Stimulated activated memory B cell treated with anti-CD40 and anti-IgM and Interleukin-4, amounts not matched to agents 10 μg/mL and 1 μg/mL and 100 μg/mL, for 72 hours (primary cell): ENCODE measurements around the gene NRTN.
A peak's percentile ranks its signal among the peaks of the same experiment; 100 is the strongest.

Experiments used
- ATAC-seq: fragments of 150-1000 bp; cut with Tn5 transposase; 2 replicates; pipeline ENCODE4 v1.10.0; 2021
- H3K27ac Mint-ChIP-seq: one replicate; pipeline ENCODE4 v1.8.0; 2022; ENCODE audit warnings: mild to moderate bottlenecking, mixed read lengths
- H3K27me3 Mint-ChIP-seq: one replicate; pipeline ENCODE4 v1.8.0; 2022; ENCODE audit warnings: mixed read lengths
- H3K36me3 Mint-ChIP-seq: one replicate; pipeline ENCODE4 v1.8.0; 2022; ENCODE audit warnings: mixed read lengths
- H3K4me1 Mint-ChIP-seq: one replicate; pipeline ENCODE4 v1.8.0; 2022; ENCODE audit warnings: mixed read lengths
- H3K4me3 Mint-ChIP-seq: one replicate; pipeline ENCODE4 v1.8.0; 2022; ENCODE audit warnings: mild to moderate bottlenecking, moderate library complexity, mixed read lengths
- H3K9me3 Mint-ChIP-seq: one replicate; pipeline ENCODE4 v1.8.0; 2022; ENCODE audit warnings: mixed read lengths

The NRTN gene

DNA sequence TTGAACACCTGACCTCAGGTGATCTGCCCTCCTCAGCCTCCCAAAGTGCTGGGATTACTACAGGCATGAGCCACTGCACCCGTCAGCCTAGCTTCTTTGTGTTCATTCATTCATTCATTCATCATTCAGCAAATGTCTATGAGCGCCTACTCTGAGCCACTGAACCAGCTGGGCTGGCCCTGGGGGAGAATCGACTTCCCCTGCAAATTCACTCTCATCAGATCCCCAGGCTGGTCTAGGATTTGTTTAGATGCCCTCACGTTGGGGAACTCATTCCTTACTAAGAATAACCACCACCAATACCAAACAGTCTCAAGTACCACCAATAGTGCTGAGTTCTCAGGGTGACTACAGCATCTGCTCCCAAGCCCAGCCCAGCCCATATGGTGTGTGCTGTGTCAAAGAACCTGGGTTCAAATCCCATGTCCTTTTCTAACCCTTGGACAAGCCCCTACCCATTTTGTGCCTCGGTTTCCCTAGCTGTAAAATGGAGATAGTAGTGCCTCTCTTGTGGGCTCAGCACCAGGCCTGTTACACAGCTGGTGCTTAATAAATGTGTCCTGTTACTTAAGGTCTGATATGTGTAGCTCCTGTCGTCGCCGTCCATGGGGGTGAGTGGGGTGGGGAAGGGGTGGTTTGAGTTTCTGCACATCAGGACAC lies 16.8 kb downstream of the NRTN start:
- Mint-ChIP-seq H3K9me3 (peaks cover 5% of the 10 kb centered on the region), H3K4me1 (peaks cover 4% of the 10 kb centered on the region), H3K27ac (no peak overlapping the region), H3K36me3 (peaks cover 5% of the 10 kb centered on the region), H3K4me3 (no peak overlapping the region), H3K27me3 (peaks cover 44% of the 10 kb centered on the region)
- ATAC-seq = no peak

DNA sequence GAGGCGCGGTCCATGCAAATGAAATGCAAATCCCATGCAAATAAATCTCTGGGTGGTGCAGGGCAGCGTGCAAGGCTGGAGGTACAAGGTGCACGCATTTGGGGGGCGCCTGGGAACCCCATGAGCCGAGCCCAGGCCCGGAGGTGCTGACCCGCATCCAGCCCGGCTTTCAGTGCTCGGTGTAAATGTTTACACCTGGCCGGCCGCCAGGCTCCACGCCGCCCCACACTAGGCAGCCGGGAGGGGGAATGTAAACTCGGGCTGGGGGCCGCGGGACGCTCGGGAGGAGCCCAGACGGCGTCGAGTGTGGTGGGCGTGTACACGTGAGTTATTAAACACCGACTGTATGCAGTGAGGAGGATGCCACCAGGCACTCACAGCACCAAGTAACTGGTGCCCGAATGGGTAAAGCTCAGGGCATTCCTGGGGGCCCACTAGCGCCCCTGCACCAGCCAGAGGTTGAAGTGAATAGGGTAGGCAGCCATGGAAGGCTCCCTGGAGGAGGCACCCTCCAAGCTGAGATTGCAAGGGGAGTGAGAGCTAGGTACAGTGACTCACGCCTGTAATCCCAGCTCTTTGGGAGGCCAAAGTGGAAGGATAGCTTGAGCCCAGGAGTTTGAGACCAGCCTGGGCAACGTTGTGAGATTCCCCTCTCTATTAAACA lies 17.4 kb downstream of the NRTN start:
- Mint-ChIP-seq H3K27ac (no peak overlapping the region), H3K4me1 (peaks cover 10% of the 10 kb centered on the region), H3K9me3 (peaks cover 5% of the 10 kb centered on the region), H3K36me3 (peaks cover 5% of the 10 kb centered on the region), H3K27me3 (peaks cover 44% of the 10 kb centered on the region), H3K4me3 (no peak overlapping the region)
- no peak for ATAC-seq

DNA sequence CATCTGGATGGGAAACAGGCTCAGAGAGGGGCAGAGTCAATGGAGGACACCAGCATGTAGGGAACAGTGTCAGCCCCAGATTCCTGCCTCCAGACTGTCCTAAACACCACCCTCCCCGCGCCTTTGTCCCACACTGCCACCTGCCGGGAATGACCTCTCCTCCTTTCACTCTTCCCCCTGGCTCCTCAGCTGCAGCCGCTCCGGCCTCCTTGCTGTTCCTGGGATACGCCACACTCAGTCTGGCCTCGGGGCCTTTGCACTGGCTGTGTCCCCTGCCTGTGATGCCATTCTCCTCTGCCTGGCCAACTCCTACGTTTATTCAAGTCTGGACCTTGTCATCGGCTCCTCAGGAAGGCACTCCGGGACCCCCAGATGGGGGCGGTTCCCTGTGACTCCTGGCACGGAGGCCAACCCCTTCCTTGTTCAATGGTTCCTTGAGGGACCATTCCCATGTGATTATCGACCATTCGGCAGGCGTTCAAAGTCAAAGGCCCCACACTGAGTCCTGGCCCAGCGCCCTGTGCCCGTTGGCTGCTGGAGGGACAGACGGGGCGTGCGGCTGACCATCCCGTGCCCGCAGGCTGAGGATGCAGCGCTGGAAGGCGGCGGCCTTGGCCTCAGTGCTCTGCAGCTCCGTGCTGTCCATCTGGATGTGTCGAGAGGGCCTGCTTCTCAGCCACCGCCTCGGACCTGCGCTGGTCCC lies 18.9 kb downstream of the NRTN start:
- H3K27ac Mint-ChIP-seq = no peak overlapping the region
- peaks cover 34% of the 10 kb centered on the region for H3K27me3 Mint-ChIP-seq

DNA sequence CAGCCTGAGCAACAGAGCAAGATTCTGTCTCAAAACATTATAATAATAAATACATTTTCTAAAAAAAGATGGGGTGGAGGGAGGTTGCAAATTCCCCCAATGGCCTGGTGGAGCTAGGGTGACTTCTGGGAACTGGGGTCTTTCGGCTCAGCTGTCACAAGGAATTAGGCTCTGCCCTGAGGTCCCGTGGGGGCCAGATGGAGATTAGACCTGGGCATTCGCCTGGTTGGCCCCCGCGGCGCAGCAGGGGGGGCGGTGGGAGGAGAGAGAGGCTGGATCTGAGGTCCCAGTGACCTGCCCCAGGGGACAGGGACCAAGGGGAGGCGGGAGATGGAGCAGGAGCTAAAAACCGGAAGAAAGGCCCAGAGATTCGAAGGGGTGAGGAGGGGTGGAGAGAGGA lies 19.9 kb downstream of the NRTN start:
- Mint-ChIP-seq H3K4me1 (peaks cover 18% of the 10 kb centered on the region), H3K36me3 (peaks cover 5% of the 10 kb centered on the region), H3K9me3 (peaks cover 3% of the 10 kb centered on the region), H3K27me3 (peaks cover 31% of the 10 kb centered on the region), H3K4me3 (no peak overlapping the region), H3K27ac (no peak overlapping the region)
- no peak for ATAC-seq

More for the DNA sequence above, 18.9 kb downstream of the NRTN start:
- no peak overlapping the region for H3K4me3 Mint-ChIP-seq
- peaks cover 18% of the 10 kb centered on the region for H3K4me1 Mint-ChIP-seq
- H3K36me3 Mint-ChIP-seq = peaks cover 5% of the 10 kb centered on the region
- no peak for ATAC-seq
- peaks cover 3% of the 10 kb centered on the region for H3K9me3 Mint-ChIP-seq

DNA sequence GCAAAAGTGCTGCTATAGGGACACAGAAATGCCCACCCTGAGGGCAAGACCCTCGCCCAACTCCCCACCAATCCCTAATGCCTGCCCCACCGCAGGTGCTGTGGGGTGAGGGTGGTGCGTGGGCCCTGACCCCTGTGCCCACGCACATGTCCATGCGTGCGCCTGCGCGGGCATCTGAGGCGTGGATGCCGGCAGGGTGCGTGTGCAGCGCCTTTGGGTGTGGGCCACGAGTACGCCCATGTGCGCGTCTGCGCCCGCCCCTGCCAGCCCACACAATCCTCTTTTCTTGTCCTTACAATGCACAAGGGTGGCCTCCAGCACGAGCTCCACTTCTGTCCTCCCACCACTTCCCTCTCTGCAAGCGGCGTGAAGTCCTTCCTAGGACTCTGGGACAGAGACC lies 20.3 kb downstream of the NRTN start:
- Mint-ChIP-seq H3K27me3 (peaks cover 31% of the 10 kb centered on the region), H3K9me3 (peaks cover 3% of the 10 kb centered on the region), H3K27ac (no peak overlapping the region), H3K36me3 (peaks cover 5% of the 10 kb centered on the region), H3K4me3 (no peak overlapping the region), H3K4me1 (peaks cover 18% of the 10 kb centered on the region)
- no peak for ATAC-seq

DNA sequence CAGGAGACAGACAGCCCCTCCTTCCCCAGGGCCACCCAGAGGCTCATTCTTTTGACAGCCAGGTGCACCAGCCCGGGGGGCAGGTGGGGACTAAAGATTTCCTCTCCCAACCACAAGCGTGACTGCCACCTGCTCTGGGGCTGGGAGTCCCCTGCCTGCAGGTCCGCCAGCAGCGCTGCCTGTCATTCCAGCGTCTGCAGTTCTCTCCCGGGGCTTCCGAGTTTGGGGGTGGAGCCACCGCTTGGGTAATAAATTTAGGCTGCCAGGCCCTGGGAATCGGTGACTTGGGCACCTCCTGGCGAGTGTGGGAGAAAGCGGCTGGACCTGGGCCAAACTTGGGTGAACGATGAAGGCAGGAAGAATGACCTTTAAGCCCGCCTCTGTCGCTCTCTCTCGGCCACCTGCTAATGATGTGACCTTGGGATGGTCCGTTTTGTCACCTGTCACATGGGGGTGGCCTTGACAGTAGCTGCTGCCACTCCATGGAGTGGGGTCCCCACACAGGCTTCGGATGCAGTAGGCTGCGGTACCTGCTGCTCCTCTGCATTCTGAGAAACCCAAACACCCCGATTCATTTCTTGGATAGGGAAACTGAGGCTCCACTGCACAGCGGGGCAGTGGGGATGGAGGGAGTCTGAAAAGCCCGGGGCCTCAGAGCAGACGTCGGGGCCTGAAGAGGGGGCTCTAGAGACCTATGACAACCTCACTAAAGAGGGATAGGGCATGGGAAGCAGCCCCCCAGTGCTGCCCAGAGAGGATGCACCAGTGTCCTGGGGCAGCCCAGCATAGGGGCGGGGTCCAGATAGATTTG lies 21.9 kb downstream of the NRTN start:
- no peak for ATAC-seq
- Mint-ChIP-seq H3K27ac (peak overlapping the region; percentile 57), H3K4me1 (peaks cover 18% of the 10 kb centered on the region), H3K27me3 (peaks cover 23% of the 10 kb centered on the region), H3K4me3 (peak overlapping the region; percentile 77), H3K9me3 (no peaks in the 10 kb centered on the region), H3K36me3 (no peaks in the 10 kb centered on the region)

DNA sequence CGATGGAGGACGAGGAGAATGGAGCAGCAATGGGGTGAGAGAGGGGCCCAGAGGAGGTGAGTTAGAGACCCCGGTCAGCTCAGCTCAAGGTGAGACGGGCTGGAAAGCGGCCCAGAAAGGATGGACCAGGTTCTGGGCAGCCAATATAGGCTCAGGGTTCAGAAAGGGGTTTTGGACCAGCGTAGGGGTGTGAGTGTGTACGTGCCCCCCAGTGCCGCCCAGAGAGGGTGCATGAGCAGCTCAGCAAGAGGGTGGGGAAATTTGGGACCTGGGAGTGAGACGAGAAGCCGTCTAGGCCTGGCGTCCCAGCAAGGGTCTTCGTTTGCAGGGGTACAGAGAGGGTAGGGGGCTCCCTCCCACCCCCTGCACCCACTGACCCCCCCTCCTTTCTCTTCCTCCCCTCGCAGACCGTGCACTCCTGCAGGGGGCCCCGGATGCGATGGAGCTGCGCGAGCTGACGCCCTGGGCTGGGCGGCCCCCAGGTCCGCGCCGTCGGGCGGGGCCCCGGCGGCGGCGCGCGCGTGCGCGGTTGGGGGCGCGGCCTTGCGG lies 22.5 kb downstream of the NRTN start:
- Mint-ChIP-seq H3K27ac (peak overlapping the region; percentile 57), H3K4me1 (peaks cover 18% of the 10 kb centered on the region), H3K4me3 (peak overlapping the region; percentile 77), H3K27me3 (peaks cover 30% of the 10 kb centered on the region), H3K9me3 (no peaks in the 10 kb centered on the region), H3K36me3 (no peaks in the 10 kb centered on the region)
- no peak for ATAC-seq

DNA sequence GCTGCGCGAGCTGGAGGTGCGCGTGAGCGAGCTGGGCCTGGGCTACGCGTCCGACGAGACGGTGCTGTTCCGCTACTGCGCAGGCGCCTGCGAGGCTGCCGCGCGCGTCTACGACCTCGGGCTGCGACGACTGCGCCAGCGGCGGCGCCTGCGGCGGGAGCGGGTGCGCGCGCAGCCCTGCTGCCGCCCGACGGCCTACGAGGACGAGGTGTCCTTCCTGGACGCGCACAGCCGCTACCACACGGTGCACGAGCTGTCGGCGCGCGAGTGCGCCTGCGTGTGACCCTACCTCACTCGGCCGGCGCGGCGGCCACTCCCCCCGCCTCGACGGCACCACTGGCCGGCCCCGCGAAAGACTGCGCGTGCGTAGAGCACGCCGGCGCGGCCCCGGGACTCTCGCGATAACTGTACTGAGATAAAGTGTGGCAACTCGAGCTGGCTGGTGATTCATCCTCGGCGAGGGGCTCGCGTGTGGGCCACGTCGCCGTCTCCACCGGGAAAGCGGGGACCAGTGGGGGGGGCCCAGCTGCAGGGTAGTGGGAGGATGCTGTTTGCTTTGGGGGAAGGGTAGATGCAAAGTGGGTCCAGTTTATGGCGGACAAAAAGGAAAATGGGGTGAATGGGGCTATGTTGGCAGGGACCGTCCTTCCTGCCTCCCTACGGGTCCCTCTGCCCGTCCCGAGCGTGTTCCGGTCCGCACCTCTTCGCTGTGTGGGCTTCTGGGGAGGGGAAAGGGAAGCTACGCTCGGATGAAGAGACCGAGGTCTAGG lies 23.2 kb downstream of the NRTN start:
- Mint-ChIP-seq H3K4me1 (peaks cover 18% of the 10 kb centered on the region), H3K9me3 (no peaks in the 10 kb centered on the region), H3K27me3 (peaks cover 36% of the 10 kb centered on the region), H3K27ac (peak overlapping the region; percentile 81), H3K4me3 (peak overlapping the region; percentile 96), H3K36me3 (no peaks in the 10 kb centered on the region)
- ATAC-seq = peak; percentile 84

DNA sequence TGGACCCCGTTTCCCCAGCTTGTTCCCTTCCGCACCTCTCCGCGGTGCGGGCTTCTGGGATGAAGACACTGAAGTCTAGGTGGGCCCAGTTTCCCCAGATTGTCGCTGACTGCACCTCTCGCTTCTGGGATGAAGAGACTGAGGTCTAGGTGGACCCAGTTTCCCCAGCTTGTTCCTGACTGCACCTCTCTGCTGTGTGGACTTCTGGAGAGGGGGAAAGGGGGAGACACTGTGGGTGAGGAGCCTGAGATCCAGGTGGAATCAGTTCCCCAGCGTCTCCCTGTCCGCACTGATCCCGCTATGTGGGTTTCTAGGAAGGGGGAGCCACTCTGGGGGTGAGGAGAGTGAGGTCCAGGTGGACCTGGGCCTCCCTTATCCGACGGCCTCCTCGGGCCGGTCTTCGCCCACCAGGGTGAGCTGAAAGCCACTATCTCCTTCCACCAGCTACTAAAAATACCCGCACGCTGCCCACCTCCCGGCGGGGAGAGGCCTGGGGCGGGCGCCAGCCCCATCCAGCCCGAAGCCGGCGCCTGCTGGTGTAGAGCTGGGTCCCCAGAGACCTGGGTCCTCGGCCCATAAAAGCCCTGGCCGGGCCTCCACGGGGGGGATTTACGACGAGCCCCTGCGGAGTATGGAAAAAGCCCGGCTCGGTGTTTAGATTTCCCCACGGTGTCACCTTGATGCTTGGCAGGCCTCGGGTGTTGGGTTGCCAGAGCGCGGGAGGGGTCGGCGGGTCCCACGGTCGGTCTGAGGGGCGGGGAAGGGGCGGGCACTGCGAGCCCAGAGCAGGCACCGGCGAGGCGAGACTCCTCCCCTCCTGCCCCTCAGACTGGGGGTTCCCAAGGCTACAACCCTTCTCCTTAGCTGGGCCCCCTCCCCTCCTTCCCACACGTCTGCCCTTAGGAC lies 24.0 kb downstream of the NRTN start:
- ATAC-seq = no peak
- Mint-ChIP-seq H3K4me3 (peak overlapping the region; percentile 96), H3K4me1 (peaks cover 18% of the 10 kb centered on the region), H3K36me3 (no peaks in the 10 kb centered on the region), H3K9me3 (no peaks in the 10 kb centered on the region), H3K27ac (peak overlapping the region; percentile 81), H3K27me3 (peaks cover 42% of the 10 kb centered on the region)

DNA sequence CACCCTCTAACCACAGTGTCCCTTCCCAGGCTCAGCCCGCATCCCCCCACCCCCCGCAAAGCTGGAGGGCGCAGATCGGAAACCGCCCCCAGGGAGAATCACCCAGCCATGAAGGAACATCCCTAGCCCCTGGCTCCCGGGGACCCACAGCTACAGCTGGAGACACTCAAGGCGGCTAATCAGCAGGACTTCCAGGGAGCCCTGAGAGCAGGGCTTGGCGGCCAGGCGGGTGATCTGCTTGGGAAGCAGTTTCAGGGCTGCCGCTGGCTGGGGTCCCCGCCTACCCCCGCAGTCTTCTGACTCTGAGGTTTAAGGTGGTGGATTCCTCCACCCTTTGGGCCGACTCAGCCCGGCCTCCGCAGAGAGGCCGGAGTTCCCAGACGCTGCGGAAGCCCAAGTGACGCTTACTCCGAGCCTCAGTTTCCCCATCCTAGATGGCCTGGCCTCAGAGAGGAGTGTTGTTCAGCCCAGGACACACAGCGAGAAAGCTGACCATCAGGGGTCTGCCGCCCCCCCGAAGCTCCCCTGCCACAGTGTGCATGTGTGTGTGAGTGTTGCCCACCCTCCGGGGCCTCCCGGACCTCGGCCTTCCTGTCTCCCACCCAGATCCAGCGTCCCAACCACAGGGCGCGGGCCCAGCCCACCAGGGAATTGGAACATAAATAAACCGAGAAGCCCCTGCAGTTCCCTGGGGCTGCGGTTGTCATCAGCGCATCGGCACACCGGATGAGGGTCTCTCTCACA lies 24.9 kb downstream of the NRTN start:
- Mint-ChIP-seq H3K4me1 (peaks cover 18% of the 10 kb centered on the region), H3K27ac (no peak overlapping the region), H3K9me3 (no peaks in the 10 kb centered on the region), H3K4me3 (no peak overlapping the region), H3K27me3 (peaks cover 50% of the 10 kb centered on the region), H3K36me3 (no peaks in the 10 kb centered on the region)
- ATAC-seq = no peak

DNA sequence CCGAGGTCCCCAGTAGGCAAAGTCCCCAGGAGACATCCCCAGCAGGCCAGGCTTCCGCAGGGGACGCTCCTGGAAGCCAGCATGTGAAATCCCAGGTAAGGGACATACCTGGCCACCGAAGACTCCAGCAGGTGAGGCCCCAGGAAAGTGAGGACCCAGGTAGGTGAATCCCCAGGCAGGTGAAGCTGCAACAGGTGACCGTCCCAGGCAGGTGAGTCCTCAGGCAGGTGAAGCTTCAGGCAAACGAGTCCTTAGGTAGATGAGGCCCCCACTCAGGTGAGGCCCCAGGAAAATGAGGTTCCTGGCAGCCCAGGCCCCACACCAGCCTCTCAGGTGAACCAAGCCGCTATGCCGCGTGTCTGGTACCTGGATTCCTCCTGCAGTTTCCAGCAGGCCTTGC lies 26.3 kb downstream of the NRTN start:
- no peak overlapping the region for H3K4me3 Mint-ChIP-seq
- ATAC-seq = no peak

DNA sequence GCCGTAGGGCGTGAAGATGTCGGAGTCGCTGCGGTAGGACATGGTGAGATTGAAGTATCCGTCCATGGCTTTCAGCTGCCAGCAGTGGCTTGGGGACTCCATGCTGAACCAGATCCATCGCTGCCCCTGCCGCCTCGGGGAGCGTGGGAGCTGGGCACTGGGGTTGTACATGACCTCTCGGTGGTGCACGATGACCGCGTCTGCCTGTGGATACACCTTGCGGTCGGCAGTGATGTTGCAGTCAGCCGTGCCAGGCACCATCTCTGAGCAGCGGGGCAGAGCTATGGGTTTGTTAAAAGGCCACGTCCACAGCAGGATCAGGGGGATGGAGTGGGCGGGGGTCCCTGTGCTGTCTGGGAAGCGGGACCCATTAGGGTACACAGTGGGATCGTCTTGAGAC lies 27.2 kb downstream of the NRTN start:
- Mint-ChIP-seq H3K27ac (no peak overlapping the region), H3K4me3 (no peak overlapping the region), H3K9me3 (no peaks in the 10 kb centered on the region)

More for the DNA sequence above, 26.3 kb downstream of the NRTN start:
- Mint-ChIP-seq H3K4me1 (peaks cover 18% of the 10 kb centered on the region), H3K27ac (no peak overlapping the region), H3K36me3 (no peaks in the 10 kb centered on the region), H3K27me3 (peaks cover 53% of the 10 kb centered on the region), H3K9me3 (no peaks in the 10 kb centered on the region)

More for the DNA sequence above, 27.2 kb downstream of the NRTN start:
- Mint-ChIP-seq H3K36me3 (no peaks in the 10 kb centered on the region), H3K27me3 (peaks cover 48% of the 10 kb centered on the region), H3K4me1 (peaks cover 11% of the 10 kb centered on the region)
- ATAC-seq = no peak
